AML-193 (cell line): ENCODE results near the gene LITAFD.
"Not testable (repeated sequence)": the region's sequence is repeated elsewhere in the genome, so short reads cannot be mapped to it uniquely, and the experiment has no call there.

Experiments used
- DNase-seq, 2 experiments: peaks; one replicate each; lab custom pipeline; 2025; lab: John Stamatoyannopoulos, UW

The LITAFD gene

GRCh38 chr16:8882041-8882617 is at the start of gene LITAFD:
Gene LITAFD, plus strand, starts transcription at chr16:8882351. Its CDS starts 2,005 bp downstream, at chr16:8884356.
- no peak for DNase-seq

DNA sequence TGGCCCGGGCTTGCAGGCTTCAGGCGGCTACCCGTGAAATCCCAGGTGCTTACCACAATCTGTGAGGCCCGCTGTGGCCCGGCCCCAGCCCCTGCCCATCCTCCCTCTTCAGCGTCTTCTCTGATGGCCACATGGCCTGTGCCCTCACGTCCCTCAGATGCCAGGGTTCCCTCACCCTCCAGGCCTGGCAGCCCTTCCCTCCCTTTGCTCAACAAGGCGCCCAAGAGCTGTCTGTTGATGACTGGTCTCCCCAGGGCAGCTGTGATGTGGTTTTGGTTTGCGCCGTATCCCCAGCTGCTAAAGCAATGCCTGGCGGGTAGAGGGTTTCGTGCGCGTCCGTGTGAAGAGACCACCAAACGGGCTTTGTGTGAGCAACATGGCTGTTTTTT is 49.4 kb upstream of the LITAFD start:
- DNase-seq, result no peak

DNA sequence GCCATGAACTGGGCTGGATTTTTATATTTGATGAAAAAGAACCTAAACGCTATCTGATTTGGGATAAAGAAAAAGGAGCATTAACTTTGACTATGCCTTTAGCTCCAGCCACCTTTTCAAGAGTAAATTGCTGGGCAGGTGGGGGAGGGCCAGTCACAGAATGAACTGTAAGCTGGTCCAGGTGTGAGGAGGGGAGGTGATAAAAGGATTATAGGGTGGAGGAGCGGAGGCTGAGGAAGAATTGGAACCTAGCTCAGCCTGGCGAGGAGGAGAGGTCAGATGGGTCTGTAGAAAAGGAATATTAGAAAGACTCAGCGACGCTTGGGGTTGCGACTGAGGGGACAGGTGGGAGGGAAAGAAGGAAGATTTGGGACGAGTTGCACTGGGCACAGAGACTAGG is 45.4 kb upstream of the LITAFD start:
- not testable (repeated sequence) for DNase-seq

DNA sequence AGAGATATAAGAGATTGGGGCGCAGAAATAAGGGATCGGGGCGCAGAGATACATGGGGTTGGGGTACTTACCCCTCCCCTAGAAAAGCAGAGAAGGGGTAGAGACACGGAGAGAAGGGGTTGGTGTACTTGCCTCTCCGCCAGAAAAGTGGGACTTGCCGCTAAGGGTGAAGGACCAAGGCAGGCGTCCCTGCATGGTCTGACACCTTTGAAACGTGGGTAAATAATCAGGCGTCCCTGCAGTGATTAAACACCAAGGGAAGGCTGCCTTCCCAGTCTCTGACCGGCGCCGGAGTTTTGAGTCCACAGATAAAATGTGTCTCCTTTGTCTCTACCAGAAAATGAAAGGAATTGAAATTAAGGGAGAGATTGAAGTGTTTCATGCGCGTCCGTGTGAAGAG is 44.6 kb upstream of the LITAFD start:
- not testable (repeated sequence) for DNase-seq

DNA sequence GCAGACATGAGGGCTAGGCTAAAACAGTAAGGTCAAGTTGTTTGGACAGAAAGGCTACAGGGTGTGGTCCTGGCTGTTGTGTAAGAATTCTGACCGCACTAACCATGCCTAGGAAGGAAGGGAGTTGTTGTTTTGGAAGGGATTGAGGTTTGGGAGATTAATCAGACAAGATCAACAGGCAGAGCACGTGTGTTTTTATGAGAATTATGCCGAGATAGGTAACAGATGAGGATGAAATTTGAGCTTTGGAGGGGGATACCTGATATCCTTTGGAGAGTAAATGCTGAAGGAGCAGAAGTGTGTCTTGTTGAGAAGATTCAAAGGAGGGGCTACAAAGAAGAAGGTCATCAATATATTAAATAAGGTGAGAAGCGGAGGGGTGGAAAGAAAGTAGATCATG is 40.1 kb upstream of the LITAFD start:
- DNase-seq, result not testable (repeated sequence)

DNA sequence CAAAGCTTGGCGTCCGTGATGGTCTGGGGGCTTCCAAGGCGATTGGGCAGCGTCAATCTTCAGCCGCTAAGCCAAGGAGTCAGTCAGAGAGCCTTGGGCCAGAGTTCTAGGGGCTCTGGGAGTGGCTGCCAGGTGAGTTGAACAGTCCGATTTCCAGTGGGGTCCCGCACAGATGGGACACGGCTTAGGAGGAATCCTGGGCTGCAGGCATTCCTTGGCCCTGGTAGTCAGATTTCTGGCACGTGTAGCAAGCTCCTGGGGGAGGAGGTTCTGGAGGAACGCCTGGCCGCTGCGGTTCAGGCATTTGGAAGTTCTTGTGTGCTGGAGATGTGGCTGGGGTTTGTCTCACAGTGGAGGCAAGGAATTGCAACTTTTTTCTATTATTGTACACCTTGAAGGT is 38.9 kb upstream of the LITAFD start:
- not testable (repeated sequence) for DNase-seq

- no peak for DNase-seq
These were observed 36.4 kb upstream of the LITAFD start for GRCh38 chr16:8845699-8846298.

DNA sequence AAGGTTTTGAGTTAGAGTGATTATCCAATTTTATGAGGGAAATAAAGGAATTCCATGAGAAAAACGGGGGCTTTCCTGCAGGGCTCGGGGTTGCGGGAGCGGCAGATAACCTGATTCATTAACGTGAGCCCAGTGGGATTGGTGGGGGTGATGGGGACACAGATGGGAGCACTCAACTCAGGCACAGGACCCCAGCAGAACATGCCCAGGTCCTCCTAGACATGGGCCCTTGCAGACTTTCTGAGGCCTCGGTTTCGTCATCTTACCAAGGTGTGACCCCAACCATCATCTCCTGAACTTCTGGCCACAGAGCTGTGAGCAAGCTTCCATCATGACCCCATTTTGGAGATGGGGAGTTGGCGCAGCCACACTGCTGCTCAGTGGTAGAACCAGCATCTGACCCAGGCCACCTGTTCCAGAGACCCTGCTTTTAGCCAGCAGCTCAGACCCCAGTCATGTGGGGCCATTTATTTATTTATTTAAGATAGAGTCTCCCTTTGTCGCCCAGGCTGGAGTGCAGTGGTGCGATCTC is 35.7 kb upstream of the LITAFD start:
- no peak for DNase-seq

- no peak for DNase-seq
These were observed 35.0 kb upstream of the LITAFD start for GRCh38 chr16:8847145-8847544.

DNA sequence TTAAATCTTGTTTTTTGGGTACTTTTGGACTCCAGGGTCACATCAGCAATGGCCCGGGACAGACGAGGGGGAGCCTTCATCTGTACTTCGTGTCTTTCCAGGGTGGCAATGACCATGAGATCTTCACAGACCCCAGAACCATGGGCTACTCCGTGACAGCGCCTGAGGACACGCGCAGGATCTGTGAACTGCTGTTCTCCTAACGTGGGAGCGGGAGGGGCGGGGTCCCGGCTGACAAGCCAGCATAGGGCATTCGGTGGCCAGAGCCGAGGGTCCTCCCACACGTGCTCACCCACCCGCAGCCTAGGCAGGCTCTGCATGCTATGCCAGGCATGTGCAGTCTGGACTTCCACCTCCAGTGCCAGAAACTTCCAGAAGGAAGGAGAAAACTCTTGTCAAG is 34.5 kb upstream of the LITAFD start:
- DNase-seq, result no peak

DNA sequence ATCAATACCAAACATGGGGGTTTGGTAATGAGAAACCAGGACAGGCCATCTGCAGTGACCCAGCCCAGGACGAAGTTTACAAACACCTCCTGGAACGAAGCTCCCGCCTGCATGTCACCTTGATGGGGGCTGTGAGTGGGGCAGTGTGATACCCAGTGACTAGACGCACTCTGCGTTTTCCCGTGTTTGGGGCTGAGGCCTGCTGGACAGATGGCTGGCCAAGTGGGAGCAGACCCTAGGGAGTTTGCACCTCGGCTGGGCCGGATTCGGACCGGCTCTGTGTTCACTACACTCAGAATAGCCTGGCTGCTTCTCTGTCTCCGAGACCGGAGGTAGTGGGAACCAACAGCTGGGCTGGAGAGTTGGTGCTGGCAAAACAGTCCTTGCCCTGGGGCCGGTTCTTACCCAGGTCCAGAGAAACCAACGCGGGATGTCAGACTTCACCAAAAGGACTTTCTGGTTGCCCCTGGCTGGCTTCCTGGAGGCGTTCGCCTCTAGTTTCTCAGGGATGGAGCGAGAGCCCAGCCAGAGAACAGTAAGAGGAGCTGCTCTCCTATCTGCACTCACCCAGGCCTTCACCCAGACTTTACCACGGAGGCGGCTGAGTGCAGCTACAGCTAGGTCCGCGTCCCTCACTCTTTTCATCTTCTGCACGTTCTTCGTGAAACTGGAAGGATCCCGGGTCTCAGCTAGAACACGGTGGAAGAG is 33.8 kb upstream of the LITAFD start:
- no peak for DNase-seq

DNA sequence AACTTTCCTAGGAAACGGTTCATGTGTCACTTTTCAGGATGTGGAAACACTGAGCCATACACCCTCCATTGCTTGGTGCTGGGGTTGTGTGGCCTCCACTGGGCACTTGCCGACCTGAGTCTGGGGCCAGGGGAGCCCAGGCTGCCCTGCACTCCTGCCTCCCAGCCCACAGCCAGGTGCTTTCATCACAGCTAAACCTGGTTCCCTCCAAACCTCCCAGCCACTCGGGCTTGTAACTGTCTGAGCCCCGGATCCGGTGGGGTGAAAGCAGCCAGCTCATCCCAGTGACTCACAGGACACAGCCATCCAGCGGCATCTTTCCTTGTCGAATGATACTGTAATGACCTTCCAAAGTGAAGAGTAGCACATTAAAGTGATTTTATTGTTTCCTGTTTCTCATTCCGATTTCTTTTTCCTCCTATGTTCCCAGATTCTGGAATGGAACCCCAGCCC is 33.2 kb upstream of the LITAFD start:
- no peak for DNase-seq

DNA sequence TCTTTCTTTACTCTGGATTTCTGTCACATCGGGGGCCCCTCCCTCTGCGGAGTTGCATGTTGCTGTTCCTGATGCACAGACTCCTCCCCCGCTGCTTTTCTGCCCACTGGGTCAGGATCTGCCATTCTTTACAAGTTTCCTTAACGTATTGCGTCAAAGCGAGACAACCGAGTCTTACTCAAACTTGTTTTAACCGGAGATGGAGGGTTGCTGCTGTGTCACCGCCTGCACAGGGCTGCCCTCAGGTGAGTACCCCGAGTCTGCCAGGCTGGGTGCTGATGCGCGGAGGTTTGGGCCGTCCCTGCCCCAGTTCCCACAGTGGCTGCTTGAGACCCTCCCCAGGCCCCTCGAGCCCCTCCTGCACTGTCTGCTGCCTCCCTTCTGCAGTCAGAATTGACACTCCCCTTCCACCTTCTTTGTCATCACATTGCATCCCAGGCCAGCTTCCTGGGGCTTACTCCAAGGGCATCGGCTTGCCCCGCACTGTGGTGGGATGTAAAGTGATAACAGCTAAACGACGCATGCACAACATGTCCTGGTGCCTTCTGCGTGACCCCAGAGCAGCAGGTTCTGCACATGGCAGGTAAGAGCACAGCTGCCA is 32.6 kb upstream of the LITAFD start:
- no peak for DNase-seq

- peak; percentile 69 for DNase-seq
These were observed 31.8 kb upstream of the LITAFD start for GRCh38 chr16:8850279-8850885.

GRCh38 chr16:8851761-8852403 is 30.3 kb upstream of the LITAFD start:
- no peak for DNase-seq

GRCh38 chr16:8852534-8852933 is 29.6 kb upstream of the LITAFD start:
- no peak for DNase-seq

DNA sequence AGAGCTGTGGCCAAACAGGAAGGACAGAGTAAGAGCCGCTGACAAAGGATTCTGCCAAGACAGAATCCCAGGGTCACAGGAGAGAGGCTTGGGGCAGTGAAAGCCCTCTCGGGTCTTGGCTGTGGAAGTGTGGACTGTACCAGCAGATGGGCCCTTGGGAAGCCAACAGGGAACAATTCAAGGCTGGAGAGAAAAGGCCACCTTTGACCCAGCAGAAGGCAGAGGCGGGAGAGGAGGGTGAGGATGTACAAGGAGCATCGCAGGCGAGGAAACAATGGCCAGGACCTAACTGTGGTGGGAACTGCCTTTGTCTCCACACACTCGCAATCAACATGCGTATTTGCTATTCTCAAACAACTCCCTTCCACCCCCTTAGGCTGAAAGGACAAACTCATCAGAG is 29.0 kb upstream of the LITAFD start:
- DNase-seq, result no peak

DNA sequence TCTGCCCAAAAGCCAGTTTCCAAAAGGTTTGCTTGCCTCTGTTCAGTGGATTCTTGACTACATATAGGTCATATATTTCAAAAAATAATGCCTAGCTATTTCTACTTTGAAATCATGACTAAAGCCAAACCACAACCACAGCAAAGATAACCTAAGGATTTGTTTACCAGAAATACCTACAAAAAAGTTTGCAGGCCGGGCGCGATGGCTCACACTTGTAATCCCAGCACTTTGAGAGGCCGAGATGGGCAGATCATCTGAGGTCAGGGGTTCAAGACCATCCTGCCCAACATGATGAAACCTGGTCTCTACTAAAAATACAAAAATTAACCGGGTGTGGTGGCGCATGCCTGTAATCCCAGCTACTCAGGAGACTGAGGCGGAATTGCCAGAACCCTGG is 28.5 kb upstream of the LITAFD start:
- no peak for DNase-seq

- DNase-seq, result no peak
These were observed 27.7 kb upstream of the LITAFD start for GRCh38 chr16:8854298-8854948.

DNA sequence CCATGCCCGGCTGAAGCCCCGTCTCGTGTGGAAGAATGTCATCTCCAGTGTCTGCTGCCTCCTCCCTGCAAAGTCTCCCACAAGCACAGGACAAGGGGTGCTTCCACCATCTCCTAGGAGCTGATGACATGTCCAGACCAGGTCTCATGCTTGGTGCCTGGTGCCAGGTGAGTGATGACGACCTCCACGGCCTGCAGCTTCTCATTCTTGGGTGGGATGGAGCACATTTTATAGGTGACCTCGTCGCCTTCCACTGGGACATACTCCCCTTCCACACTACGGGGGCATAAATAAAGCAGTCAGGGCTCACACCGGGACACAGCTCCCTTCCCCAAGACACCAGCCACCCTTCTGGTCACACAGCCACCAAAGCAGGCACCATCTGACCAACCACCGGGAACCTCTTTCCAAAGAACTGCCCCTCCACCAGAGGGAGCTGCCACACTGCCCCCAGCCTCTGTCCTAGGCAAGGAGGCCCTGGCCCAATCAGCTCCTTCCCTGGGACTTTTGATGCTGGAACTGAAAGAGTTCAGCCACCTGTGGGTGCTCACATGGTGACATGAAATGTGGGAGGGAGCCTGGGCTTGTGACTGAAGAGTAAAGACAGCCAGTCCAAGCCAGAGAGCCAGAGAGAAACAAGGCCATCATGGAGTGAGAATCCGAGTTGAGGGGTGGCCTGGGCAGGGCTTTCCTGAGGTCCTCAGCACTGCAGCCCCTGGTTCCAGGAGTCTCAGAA is 26.9 kb upstream of the LITAFD start:
- no peak for DNase-seq

- DNase-seq, result no peak
These were observed 26.2 kb upstream of the LITAFD start for GRCh38 chr16:8855972-8856371.
